WTC11 (cell line): ENCODE results near the gene GADD45B. TPM values are rescaled to one million over a fixed set of nuclear protein-coding genes. Genes with fewer than 3 reads are reported as not detected.
A peak's percentile ranks its signal among the peaks of the same experiment; 100 is the strongest.

Source experiments
- CBFB ChIP-seq: sonication (generic); formaldehyde crosslinking; IDR thresholded peaks from 2 replicates; pipeline ENCODE4 v1.8.1; 2022; ENCODE audit warnings: mild to moderate bottlenecking, low read depth, missing genetic modification reagents
- ETV6 ChIP-seq: sonication (generic); formaldehyde crosslinking; IDR thresholded peaks from 2 replicates; pipeline ENCODE4 v1.8.1; 2022; ENCODE audit warnings: mild to moderate bottlenecking, missing genetic modification reagents
- FOXK1 ChIP-seq: sonication (generic); formaldehyde crosslinking; IDR thresholded peaks from 2 replicates; pipeline ENCODE4 v1.8.0; 2022; ENCODE audit warnings: mild to moderate bottlenecking, moderate library complexity, missing genetic modification reagents
- FOXP1 ChIP-seq: sonication (generic); formaldehyde crosslinking; IDR thresholded peaks from 2 replicates; pipeline ENCODE4 v1.8.0; 2022; ENCODE audit warnings: missing genetic modification reagents, mild to moderate bottlenecking, moderate library complexity, borderline replicate concordance
- FOXP4 ChIP-seq: sonication (generic); formaldehyde crosslinking; IDR thresholded peaks from 2 replicates; pipeline ENCODE4 v1.8.0; 2022; ENCODE audit warnings: mild to moderate bottlenecking, missing genetic modification reagents
- JUN ChIP-seq: sonication (generic); formaldehyde crosslinking; IDR thresholded peaks from 2 replicates; pipeline ENCODE4 v1.8.0; 2023; ENCODE audit warnings: mild to moderate bottlenecking, missing genetic modification reagents
- MLX ChIP-seq: sonication (generic); formaldehyde crosslinking; IDR thresholded peaks from 2 replicates; pipeline ENCODE4 v1.8.1; 2023; ENCODE audit warnings: mild to moderate bottlenecking, missing genetic modification reagents, moderate library complexity
- NFE2L1 ChIP-seq: sonication (generic); formaldehyde crosslinking; IDR thresholded peaks from 2 replicates; pipeline ENCODE4 v1.8.1; 2023; ENCODE audit warnings: missing genetic modification reagents
- NFYB ChIP-seq: sonication (generic); formaldehyde crosslinking; conservative IDR thresholded peaks from 2 replicates; pipeline ENCODE4 v1.8.0; 2022; ENCODE audit warnings: low read depth, missing genetic modification reagents
- NR2C2 ChIP-seq: sonication (generic); formaldehyde crosslinking; IDR thresholded peaks from 2 replicates; pipeline ENCODE4 v1.8.0; 2022; ENCODE audit warnings: mild to moderate bottlenecking, missing genetic modification reagents
- PREB ChIP-seq: sonication (generic); formaldehyde crosslinking; IDR thresholded peaks from 2 replicates; pipeline ENCODE4 v1.8.1; 2022; ENCODE audit warnings: mild to moderate bottlenecking, missing genetic modification reagents, moderate library complexity, borderline replicate concordance
- SP1 ChIP-seq: sonication (generic); formaldehyde crosslinking; conservative IDR thresholded peaks from 2 replicates; pipeline ENCODE4 v1.8.1; 2022; ENCODE audit warnings: missing genetic modification reagents
- STAT6 ChIP-seq: sonication (generic); formaldehyde crosslinking; conservative IDR thresholded peaks from 2 replicates; pipeline ENCODE4 v1.8.1; 2023; ENCODE audit warnings: mild to moderate bottlenecking, low read depth, missing genetic modification reagents, moderate library complexity
- USF2 ChIP-seq: sonication (generic); formaldehyde crosslinking; IDR thresholded peaks from 2 replicates; pipeline ENCODE4 v1.8.1; 2023; ENCODE audit warnings: mild to moderate bottlenecking, missing genetic modification reagents, moderate library complexity
- ZBTB43 ChIP-seq: sonication (generic); formaldehyde crosslinking; IDR thresholded peaks from 2 replicates; pipeline ENCODE4 v1.8.1; 2023; ENCODE audit warnings: mild to moderate bottlenecking, missing genetic modification reagents
- ZMAT4 ChIP-seq: fragments of 250-450 bp; sonication (Bioruptor Pico); IDR thresholded peaks from 2 replicates; pipeline ENCODE4 v1.9.0; 2021; ENCODE audit warnings: mild to moderate bottlenecking
- ZNF219 ChIP-seq: sonication (generic); formaldehyde crosslinking; IDR thresholded peaks from 2 replicates; pipeline ENCODE4 v1.8.0; 2023; ENCODE audit warnings: missing genetic modification reagents, mild to moderate bottlenecking, borderline replicate concordance
- ZNF263 ChIP-seq: sonication (generic); formaldehyde crosslinking; IDR thresholded peaks from 2 replicates; pipeline ENCODE4 v1.8.1; 2022; ENCODE audit warnings: low read depth, mild to moderate bottlenecking, moderate library complexity, missing genetic modification reagents
- ZNF317 ChIP-seq: sonication (generic); formaldehyde crosslinking; IDR thresholded peaks from 2 replicates; pipeline ENCODE4 v1.8.1; 2023; ENCODE audit warnings: low read depth, mild to moderate bottlenecking, moderate library complexity, missing genetic modification reagents, borderline replicate concordance
- ZNF423 ChIP-seq: fragments of 250-450 bp; sonication (Bioruptor Pico); IDR thresholded peaks from 2 replicates; pipeline ENCODE4 v2.1.2; 2022; ENCODE audit warnings: mild to moderate bottlenecking, moderate library complexity
- ZNF532 ChIP-seq: fragments of 250-450 bp; sonication (Bioruptor Pico); IDR thresholded peaks from 2 replicates; pipeline ENCODE4 v1.9.0; 2021; ENCODE audit warnings: mild to moderate bottlenecking, borderline replicate concordance
- ZSCAN18 ChIP-seq: fragments of 250-450 bp; sonication (Bioruptor Pico); IDR thresholded peaks from 2 replicates; pipeline ENCODE4 v2.1.2; 2022; ENCODE audit warnings: mild to moderate bottlenecking, moderate library complexity
- total RNA-seq: library from RNA; stranded (reverse); gene quantifications from 3 replicates; pipeline ENCODE4 v1.2.3, GENCODE V29; 2021

Gene GADD45B
- total RNA-seq, 1 experiment from 2014 or later: 17.9 TPM

- TF ChIP-seq ZNF532 (CRISPR knock-in tag): no peak
- TF ChIP-seq STAT6 (CRISPR knock-in tag): no peak
- TF ChIP-seq FOXP1 (CRISPR knock-in tag): no peak
- TF ChIP-seq ZMAT4: no peak
- TF ChIP-seq ZNF423 (CRISPR knock-in tag): no peak
- TF ChIP-seq ZSCAN18 (CRISPR knock-in tag): no peak
- peak; percentile 79; the same call in 1 of the 2 replicates for TF ChIP-seq MLX (CRISPR knock-in tag)
- no peak for TF ChIP-seq NFYB (CRISPR knock-in tag)
- TF ChIP-seq NR2C2 (CRISPR knock-in tag): no peak
- peak; percentile 63; the same call in 1 of the 2 replicates for TF ChIP-seq FOXP4
- no peak; the same call in 1 of the 2 replicates for TF ChIP-seq ETV6 (CRISPR knock-in tag)
- TF ChIP-seq PREB (CRISPR knock-in tag): no peak
- TF ChIP-seq ZNF219 (CRISPR knock-in tag): no peak
- TF ChIP-seq JUN (CRISPR knock-in tag): no peak; the same call in 1 of the 2 replicates
- TF ChIP-seq ZNF317 (CRISPR knock-in tag): no peak
- no peak for TF ChIP-seq NFE2L1 (CRISPR knock-in tag)
- TF ChIP-seq FOXK1 (CRISPR knock-in tag): peak; percentile 56; the same call in 1 of the 2 replicates
- no peak for TF ChIP-seq CBFB (CRISPR knock-in tag)
- TF ChIP-seq USF2 (CRISPR knock-in tag): peak; percentile 69
- peak; percentile 43; the same call in 1 of the 2 replicates for TF ChIP-seq ZNF263 (CRISPR knock-in tag)
- no peak for TF ChIP-seq SP1 (CRISPR knock-in tag)
- no peak; the same call in 1 of the 2 replicates for TF ChIP-seq ZBTB43
Observed at GRCh38 chr19:2426611-2427428, 49.1 kb upstream of the GADD45B start (continued).
